ENCODE results near the gene UQCRFS1.

- TF ChIP-seq CTCF (IDR thresholded peaks at IDR 0.05) (no peak), POLR2A (IDR thresholded peaks at IDR 0.05) (no peak), POLR2AphosphoS5 (IDR thresholded peaks at IDR 0.05) (no peak)
Measured at GRCh38 chr19:29255912-29256311, 43.0 kb upstream of the UQCRFS1 start.

All from prostate gland (tissue), 2 donors.